Lower leg skin (tissue), 4 donors: ENCODE results near the gene STAT6. TPM values are rescaled to one million over a fixed set of nuclear protein-coding genes. Genes with fewer than 3 reads are reported as not detected.

Experiments
- DNase-seq, 2 donors: peaks; one replicate each; pipeline ENCODE4 v3.0.0-alpha.2; 2019; ENCODE audit warnings: low spot score in 2 of 2
- H3K4me3 ChIP-seq: fragments of 200-600 bp; sonication (generic); 2 replicates; pipeline ENCODE4 v1.5.1; 2017; ENCODE audit warnings: mild to moderate bottlenecking, low read depth; ENCODE audit not compliant: poor library complexity, severe bottlenecking
- CTCF ChIP-seq, 3 donors: fragments of 450-650 bp; IDR thresholded peaks; one replicate each; pipeline ENCODE4 v1.5.1; 2016; ENCODE audit warnings: antibody characterized with exemption in 3 of 3, mild to moderate bottlenecking in 3 of 3, moderate library complexity in 2 of 3
- POLR2A ChIP-seq, 2 donors: fragments of 450-650 bp; IDR thresholded peaks; one replicate each; pipeline ENCODE4 v1.6.1; 2016 to 2017; ENCODE audit warnings: antibody characterized with exemption in 2 of 2, mild to moderate bottlenecking in 1 of 2, moderate library complexity in 1 of 2
- WGBS, 2 donors: methylation state at CpG; one replicate each; pipeline ENCODE4 v1.1.5; 2018; 5-methylcytosine and 5-hydroxymethylcytosine counted together
- intact Hi-C: fragments of 100-400 bp; cut with DNase I; formaldehyde crosslinking; loops from one replicate; pipeline ENCODE4 v1.15.0; 2023; ENCODE audit warnings: low total_unique reads
- total RNA-seq, 4 donors: library from RNA; depleted of rRNA; stranded (reverse); fragments of >200 nt; gene quantifications; one replicate each; pipeline ENCODE4 v1.1.0, GENCODE V29; 2016

STAT6 gene, protein sequence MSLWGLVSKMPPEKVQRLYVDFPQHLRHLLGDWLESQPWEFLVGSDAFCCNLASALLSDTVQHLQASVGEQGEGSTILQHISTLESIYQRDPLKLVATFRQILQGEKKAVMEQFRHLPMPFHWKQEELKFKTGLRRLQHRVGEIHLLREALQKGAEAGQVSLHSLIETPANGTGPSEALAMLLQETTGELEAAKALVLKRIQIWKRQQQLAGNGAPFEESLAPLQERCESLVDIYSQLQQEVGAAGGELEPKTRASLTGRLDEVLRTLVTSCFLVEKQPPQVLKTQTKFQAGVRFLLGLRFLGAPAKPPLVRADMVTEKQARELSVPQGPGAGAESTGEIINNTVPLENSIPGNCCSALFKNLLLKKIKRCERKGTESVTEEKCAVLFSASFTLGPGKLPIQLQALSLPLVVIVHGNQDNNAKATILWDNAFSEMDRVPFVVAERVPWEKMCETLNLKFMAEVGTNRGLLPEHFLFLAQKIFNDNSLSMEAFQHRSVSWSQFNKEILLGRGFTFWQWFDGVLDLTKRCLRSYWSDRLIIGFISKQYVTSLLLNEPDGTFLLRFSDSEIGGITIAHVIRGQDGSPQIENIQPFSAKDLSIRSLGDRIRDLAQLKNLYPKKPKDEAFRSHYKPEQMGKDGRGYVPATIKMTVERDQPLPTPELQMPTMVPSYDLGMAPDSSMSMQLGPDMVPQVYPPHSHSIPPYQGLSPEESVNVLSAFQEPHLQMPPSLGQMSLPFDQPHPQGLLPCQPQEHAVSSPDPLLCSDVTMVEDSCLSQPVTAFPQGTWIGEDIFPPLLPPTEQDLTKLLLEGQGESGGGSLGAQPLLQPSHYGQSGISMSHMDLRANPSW
- total RNA-seq: 100 to 1,000 TPM; 105 to 210 (median 129) TPM

- intact Hi-C loops: loop anchor here (5.0 kb wide), 1 partner anchor 44 kb away; no protein-coding TSS in a partner anchor
- WGBS, 2 donors: 1 to 2% methylated on average over 13 of the region's 13 CpGs
- peak; percentile 91 to 96 for DNase-seq
- H3K4me3 ChIP-seq: peak within 1 kb of the TSS; percentile 64
- TF ChIP-seq POLR2A (IDR thresholded peaks at IDR 0.05) (peak in 1 of 2 donors; percentile 50), CTCF (IDR thresholded peaks at IDR 0.05) (no peak)
These were observed at the start of gene STAT6 for GRCh38 chr12:57111031-57111734. Gene STAT6 (minus strand): TSS chr12:57111362. CDS start chr12:57108278, 3,084 bp downstream.

DNA sequence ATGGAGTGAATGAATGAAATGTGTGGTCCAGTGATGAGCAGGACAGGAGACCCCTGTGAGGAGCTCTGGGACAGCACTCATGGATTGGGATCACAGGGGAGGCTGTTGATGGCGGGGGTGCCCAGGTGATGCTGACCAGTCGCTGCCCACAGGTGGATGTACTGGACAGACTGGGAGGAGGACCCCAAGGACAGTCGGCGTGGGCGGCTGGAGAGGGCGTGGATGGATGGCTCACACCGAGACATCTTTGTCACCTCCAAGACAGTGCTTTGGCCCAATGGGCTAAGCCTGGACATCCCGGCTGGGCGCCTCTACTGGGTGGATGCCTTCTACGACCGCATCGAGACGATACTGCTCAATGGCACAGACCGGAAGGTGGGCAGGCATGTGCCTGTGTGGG, 49.6 kb upstream of the STAT6 start:
- intact Hi-C loops: no loop called here
- WGBS, 2 donors: 91 to 95% methylated on average over 14 of the region's 14 CpGs
- no peak for TF ChIP-seq POLR2A (IDR thresholded peaks at IDR 0.05)
- no peak for TF ChIP-seq CTCF (IDR thresholded peaks at IDR 0.05)
- no peak overlapping the region for H3K4me3 ChIP-seq
- DNase-seq: no peak

GRCh38 chr12:57160040-57160439, 48.9 kb upstream of the STAT6 start:
- H3K4me3 ChIP-seq: no peak overlapping the region
- DNase-seq: no peak
- 85 to 92% methylated on average over 4 of the region's 4 CpGs for WGBS, 2 donors
- intact Hi-C loops: no loop called here
- TF ChIP-seq CTCF (IDR thresholded peaks at IDR 0.05): no peak
- TF ChIP-seq POLR2A (IDR thresholded peaks at IDR 0.05): no peak

DNA sequence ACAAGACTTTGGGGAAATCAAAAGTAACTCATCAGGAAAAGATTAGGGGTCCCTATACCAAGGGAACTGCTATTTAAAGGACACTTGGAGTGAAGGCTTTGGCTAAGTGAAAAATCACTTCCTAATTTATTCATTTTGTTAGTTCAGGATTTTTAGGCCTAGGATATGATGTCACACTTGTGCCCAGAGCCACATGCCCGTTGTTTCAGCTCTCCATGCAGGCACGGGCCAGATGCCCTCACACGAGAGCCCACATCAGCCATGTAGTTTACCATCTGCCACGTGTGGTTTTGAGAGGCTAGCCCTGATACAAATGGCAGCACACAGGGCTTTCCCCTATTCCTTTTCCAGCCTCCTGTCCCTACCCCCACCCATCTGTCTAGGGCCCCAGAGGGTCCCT, 48.1 kb upstream of the STAT6 start:
- 65 to 66% methylated on average over 4 of the region's 4 CpGs for WGBS, 2 donors
- intact Hi-C loops: no loop called here
- DNase-seq: no peak
- no peak for TF ChIP-seq CTCF (IDR thresholded peaks at IDR 0.05)
- no peak for TF ChIP-seq POLR2A (IDR thresholded peaks at IDR 0.05)
- H3K4me3 ChIP-seq: no peak overlapping the region

DNA sequence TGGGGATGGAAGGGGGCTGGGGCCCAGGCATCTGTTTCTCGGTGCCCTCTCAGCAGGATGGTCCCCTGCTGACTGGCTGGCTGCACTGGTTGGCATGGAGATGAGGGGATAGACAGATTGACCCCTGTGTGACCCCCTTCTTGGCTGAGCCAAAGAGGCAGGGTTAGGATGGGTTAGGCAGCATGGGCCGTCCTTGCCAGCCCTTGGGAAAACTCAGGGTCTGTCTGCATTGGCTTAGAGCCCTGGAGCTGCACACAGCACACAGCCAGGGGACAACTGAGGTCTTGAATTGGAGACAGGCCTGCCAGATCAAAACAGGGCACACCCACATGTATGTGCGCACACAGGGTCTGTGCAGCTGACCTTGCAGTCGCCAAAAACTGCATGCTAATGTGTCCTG, 47.5 kb upstream of the STAT6 start:
- DNase-seq: no peak
- intact Hi-C loops: no loop called here
- no peak for TF ChIP-seq POLR2A (IDR thresholded peaks at IDR 0.05)
- 43 to 67% methylated on average over 4 of the region's 4 CpGs for WGBS, 2 donors
- no peak overlapping the region for H3K4me3 ChIP-seq
